C4-2B (cell line): ENCODE results near the gene GRK2.

Experiments used
- CTCF ChIP-seq: fragments of 450-650 bp; conservative IDR thresholded peaks from 2 replicates; pipeline ENCODE4 v1.5.1; 2017; ENCODE audit warnings: mild to moderate bottlenecking
- ZFX ChIP-seq: fragments of 450-650 bp; IDR thresholded peaks from 2 replicates; pipeline ENCODE4 v1.6.1; 2017

- no peak for TF ChIP-seq CTCF
- peak; percentile 54; the same call in 1 of the 2 replicates for TF ChIP-seq ZFX
Measured at GRCh38 chr11:67303132-67303834, 37.0 kb downstream of the GRK2 start, which contains the start of gene SSH3.
